ENCODE data around the gene TDRD15. TPM values are rescaled to one million over a fixed set of nuclear protein-coding genes. Genes with fewer than 3 reads are reported as not detected.

The TDRD15 gene
- total RNA-seq, 1 experiment from 2014 or later = 2.9 TPM

- Histone ChIP-seq H2AFZ (no peak overlapping the region), H3K4me2 (no peak overlapping the region), H3K27me3 (ENCODE audit: insufficient read depth, low read depth) (no peaks in the 10 kb centered on the region), H3K9me3 (ENCODE audit: insufficient read depth, low read depth) (no peaks in the 10 kb centered on the region), H3K27ac (no peak overlapping the region), H3F3A (ENCODE audit: insufficient read depth, low read depth) (no peaks in the 10 kb centered on the region), H3K4me3 (no peak overlapping the region), H3K9me2 (ENCODE audit: insufficient read depth) (no peaks in the 10 kb centered on the region), H4K20me1 (ENCODE audit: insufficient read depth) (no peaks in the 10 kb centered on the region), H3K4me1 (replicated peaks; ENCODE audit: insufficient read depth) (no peaks in the 10 kb centered on the region), H3K36me3 (ENCODE audit: low read depth) (no peaks in the 10 kb centered on the region), H3K79me2 (ENCODE audit: low read depth) (no peaks in the 10 kb centered on the region)
- CTCF ChIA-PET = no interaction called here
- intact Hi-C loops (cut with micrococcal nuclease; ENCODE audit: unreplicated experiment) = no loop called here
- no TSS peak for BruUV-seq (replicated peaks)
- DNase-seq = no peak
- POLR2A ChIA-PET (ENCODE audit: unreplicated experiment) = no interaction called here
- TF ChIP-seq EZH2 (IDR thresholded peaks at IDR 0.05; ENCODE audit: low read depth) (no peak), CTCF (conservative IDR thresholded peaks at IDR 0.05) (no peak)
These were observed 39.4 kb downstream of the TDRD15 start for GRCh38 chr2:21163213-21163612.

GRCh38 chr2:21165350-21165749, 41.6 kb downstream of the TDRD15 start:
- TF ChIP-seq EZH2 (IDR thresholded peaks at IDR 0.05; ENCODE audit: low read depth) (no peak), CTCF (conservative IDR thresholded peaks at IDR 0.05) (peak; percentile 52)

GRCh38 chr2:21175895-21176646, 52.3 kb downstream of the TDRD15 start:
- BruUV-seq (replicated peaks) = no TSS peak
- Histone ChIP-seq H3K9me2 (ENCODE audit: insufficient read depth) (no peaks in the 10 kb centered on the region), H3K27me3 (ENCODE audit: insufficient read depth, low read depth) (no peaks in the 10 kb centered on the region), H3K4me3 (no peak overlapping the region), H3K4me1 (replicated peaks; ENCODE audit: insufficient read depth) (no peaks in the 10 kb centered on the region), H3K79me2 (ENCODE audit: low read depth) (no peaks in the 10 kb centered on the region), H3K36me3 (ENCODE audit: low read depth) (no peaks in the 10 kb centered on the region), H3K9me3 (ENCODE audit: insufficient read depth, low read depth) (no peaks in the 10 kb centered on the region), H3F3A (ENCODE audit: insufficient read depth, low read depth) (no peaks in the 10 kb centered on the region), H4K20me1 (ENCODE audit: insufficient read depth) (no peaks in the 10 kb centered on the region), H3K4me2 (no peak overlapping the region), H3K27ac (no peak overlapping the region), H2AFZ (no peak overlapping the region)
- TF ChIP-seq EZH2 (IDR thresholded peaks at IDR 0.05; ENCODE audit: low read depth) (no peak), CTCF (conservative IDR thresholded peaks at IDR 0.05) (peak; percentile 43; the same call in 1 of the 2 replicates)
- intact Hi-C loops (cut with micrococcal nuclease; ENCODE audit: unreplicated experiment) = loop anchor here (10.0 kb wide), 1 partner anchor 139 kb away; no protein-coding TSS in a partner anchor
- DNase-seq = no peak
- ChIA-PET CTCF (no interaction called here), POLR2A (ENCODE audit: unreplicated experiment) (no interaction called here)

More at GRCh38 chr2:21165350-21165749, 41.6 kb downstream of the TDRD15 start:
- no peak overlapping the region for H2AFZ ChIP-seq
- H3K27ac ChIP-seq = no peak overlapping the region
- POLR2A ChIA-PET (ENCODE audit: unreplicated experiment) = interaction anchor here (0.7 kb wide), 1 partner anchor 984 kb away, joined by 9 read pairs; no protein-coding TSS in a partner anchor
- no peak for DNase-seq
- no peaks in the 10 kb centered on the region for H3K27me3 ChIP-seq (ENCODE audit: insufficient read depth, low read depth)
- BruUV-seq (replicated peaks) = no TSS peak
- H3K4me2 ChIP-seq = no peak overlapping the region
- no peaks in the 10 kb centered on the region for H3K4me1 ChIP-seq (replicated peaks; ENCODE audit: insufficient read depth)
- H3K9me3 ChIP-seq (ENCODE audit: insufficient read depth, low read depth) = no peaks in the 10 kb centered on the region
- no peak overlapping the region for H3K4me3 ChIP-seq
- H3K79me2 ChIP-seq (ENCODE audit: low read depth) = no peaks in the 10 kb centered on the region
- CTCF ChIA-PET = no interaction called here
- H3F3A ChIP-seq (ENCODE audit: insufficient read depth, low read depth) = no peaks in the 10 kb centered on the region
- H3K36me3 ChIP-seq (ENCODE audit: low read depth) = no peaks in the 10 kb centered on the region
- H3K9me2 ChIP-seq (ENCODE audit: insufficient read depth) = no peaks in the 10 kb centered on the region
- intact Hi-C loops (cut with micrococcal nuclease; ENCODE audit: unreplicated experiment) = loop anchor here (2.0 to 5.0 kb wide), 2 partner anchors 123 to 503 kb away; no protein-coding TSS in a partner anchor
- H4K20me1 ChIP-seq (ENCODE audit: insufficient read depth) = no peaks in the 10 kb centered on the region; the same call in 1 of the 2 replicates
